Stimulated activated CD8-positive, alpha-beta memory T cell treated with anti-CD3 and anti-CD28 coated beads, Interleukin-7, amount 100 ng/mL, for 24 hours (primary cell): ENCODE measurements around the gene EEF1A1.

Experiments used
- DNase-seq: peaks from one replicate; pipeline ENCODE4 v3.0.0-alpha.2; 2020; ENCODE audit warnings: low read depth

The EEF1A1 gene

DNA sequence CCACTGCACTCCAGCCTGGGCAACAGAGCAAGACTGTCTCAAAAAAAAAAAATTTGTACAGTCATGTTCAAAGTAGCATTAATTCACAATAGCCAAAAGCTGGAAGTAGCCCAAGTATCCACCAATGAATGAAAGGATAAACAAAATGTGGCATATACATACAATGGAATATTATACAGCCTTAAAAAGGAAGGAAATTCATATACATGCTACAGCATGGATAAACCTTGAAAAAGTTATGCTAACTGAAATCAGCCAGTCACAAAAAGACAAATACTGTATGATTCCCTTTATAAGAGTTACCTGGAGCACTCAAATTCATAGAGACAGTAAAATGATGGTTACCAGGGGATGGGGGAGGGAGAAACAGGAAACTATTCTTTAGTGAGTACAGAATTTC is 15.7 kb downstream of the EEF1A1 start:
- no peak for DNase-seq

DNA sequence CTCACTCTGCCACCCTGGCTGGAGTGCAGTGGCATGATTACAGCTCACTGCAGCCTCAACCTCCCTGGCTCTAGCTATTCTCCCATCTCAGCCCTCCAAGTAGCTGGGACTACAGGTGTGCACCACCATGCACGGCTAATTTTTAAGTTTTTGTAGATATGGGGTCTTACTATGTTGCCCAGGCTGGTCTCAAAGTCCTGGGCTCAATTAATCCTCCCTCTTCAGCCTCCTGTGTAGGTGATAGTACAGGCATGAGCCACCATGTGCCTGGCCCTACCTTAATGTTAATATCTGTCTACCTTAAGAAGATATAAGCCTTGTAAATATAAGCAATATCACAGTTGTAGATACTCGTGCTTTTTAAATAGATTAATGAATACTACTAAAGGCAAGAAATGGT is 16.7 kb downstream of the EEF1A1 start:
- DNase-seq: no peak

DNA sequence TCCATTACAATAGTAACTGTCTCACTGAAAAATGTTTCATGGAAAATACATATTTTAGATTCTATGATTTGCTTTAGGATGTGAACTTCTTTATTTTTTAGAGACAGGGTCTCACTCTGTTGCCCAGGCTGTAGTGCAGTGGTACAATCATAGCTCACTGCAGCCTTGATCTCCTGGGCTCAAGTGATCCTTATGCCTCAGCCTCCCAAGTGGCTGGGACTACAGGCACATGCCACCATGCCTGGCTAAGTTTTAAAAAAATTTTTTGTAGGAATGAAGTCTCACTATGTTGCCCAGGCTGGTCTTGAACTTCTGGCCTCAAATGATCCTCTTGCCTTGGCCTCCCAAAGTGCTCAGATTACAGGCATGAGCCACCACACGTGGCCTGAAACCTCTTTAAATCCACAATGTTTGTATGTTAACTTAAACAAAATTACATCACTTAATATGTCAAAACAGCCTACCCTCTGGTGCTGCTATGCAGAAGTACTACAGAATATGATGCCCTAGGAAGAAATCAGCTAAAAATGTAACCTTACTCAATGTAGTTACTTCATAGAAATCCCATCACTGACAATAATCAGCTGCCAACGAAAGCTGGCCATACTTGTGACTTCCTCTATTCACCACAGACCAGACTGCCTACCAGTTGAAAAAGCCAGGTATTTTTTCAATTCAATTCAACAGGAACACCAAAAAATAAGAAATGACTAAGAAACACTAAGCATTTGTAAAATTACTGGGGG is 17.6 kb downstream of the EEF1A1 start:
- DNase-seq: no peak

DNA sequence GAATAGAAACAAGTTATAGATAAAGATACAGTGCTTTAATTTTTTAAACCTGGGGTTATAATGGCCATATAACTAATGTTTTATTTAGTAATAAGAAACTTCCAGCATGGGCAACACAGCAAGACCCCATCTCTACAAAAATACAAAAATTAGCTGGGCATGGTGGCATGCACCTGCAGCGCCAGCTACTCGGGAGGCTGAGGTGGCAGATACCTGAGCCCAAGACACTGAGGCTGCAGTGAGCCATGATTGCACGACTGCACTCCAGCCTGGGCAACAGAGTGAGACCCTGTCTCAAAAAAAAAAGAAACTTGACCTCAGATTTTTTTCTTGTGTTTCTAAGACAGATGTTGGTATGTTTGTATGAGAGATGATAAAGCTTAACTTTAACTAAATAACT is 22.9 kb downstream of the EEF1A1 start:
- no peak for DNase-seq

DNA sequence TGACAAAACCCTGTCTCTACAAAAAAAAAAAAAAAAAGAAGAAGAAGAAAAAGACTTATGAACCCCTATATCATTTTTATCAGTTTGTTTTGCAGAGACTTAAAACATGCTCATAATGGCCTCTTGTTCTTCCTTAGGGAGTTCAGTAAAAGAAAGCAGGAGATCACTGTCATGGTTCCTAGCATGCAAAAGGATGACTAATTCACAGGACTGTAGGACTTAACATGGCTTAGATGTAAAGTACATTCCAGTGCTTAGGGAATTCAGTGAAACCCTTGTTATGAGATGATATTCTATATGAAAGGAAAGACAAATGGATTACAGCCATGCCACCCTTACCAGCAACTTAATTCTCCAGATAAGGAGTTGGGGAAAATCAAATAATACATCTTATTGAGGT is 29.5 kb downstream of the EEF1A1 start:
- DNase-seq: no peak

DNA sequence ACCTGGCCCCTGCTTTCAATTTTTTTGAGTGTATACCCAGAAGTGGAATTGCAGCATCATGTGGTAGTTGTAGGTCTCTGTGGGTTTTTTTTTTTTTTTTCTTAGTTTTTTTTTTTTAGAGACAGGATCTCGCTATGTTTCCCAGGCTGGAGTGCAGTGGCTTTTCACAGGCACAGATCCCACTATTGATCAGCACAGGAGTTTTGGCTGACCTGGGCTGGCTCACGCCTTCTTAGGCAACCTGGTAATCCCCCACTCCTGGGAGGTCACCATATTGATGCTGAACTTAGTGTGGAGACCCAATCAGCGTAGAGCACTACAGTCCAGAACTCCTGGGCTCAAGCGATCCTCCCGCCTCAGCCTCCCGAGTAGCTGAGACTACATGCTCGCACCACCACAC is 33.4 kb downstream of the EEF1A1 start:
- no peak for DNase-seq

DNA sequence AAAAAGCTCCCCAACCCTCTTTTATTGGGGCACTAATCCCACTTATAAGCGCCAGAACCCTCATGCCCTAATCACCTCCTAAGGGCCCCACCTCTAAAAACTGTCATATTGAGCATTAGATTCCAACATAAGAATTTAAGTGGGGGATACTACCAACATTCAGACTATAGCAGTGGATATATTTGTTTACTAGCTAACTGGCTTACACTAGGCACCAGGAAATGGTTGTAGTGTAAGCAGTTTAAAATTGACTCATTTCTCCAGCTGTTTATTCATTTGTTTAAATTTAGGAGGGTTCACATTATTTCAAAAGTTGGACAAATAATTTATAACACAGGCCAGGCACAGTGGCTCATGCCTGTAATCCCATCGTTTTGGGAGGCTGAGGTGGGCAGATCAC is 36.4 kb downstream of the EEF1A1 start:
- no peak for DNase-seq

DNA sequence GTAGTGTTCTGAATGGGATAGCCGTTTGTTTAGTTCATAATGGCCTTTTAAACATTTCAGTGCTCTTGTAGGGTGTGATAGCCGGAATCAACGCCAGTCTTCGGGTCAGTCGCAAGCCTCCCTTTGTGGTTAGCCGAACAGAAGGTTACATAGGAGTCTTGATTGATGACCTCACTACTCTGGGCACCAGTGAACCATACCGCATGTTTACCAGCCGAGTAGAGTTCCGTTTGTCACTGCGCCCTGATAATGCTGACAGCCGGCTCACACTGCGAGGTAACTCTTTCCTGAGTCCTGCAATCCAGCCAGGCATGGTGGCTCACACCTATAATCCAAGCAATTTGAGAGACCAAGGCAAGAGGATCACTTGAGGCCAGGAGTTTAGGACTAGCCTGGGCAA is 38.9 kb downstream of the EEF1A1 start:
- DNase-seq: no peak

DNA sequence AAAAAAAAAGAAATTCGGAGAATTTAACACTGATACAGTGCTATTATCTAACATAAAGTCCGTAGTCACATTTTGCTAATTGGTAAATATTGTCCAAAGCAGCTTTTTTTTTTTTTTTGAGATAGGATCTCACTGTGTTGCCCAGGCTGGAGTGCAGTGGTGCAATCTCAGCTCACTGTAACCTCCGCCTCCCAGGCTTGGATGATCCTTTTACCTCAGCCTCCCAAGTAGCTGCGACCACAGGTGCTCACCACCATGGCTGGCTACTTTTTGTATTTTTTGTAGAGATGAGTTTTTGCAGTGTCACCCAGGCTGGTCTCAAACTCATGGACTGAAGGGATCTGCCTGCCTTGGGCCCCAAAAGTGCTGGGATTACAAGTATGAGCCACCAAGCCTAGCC is 43.4 kb downstream of the EEF1A1 start:
- DNase-seq: no peak

DNA sequence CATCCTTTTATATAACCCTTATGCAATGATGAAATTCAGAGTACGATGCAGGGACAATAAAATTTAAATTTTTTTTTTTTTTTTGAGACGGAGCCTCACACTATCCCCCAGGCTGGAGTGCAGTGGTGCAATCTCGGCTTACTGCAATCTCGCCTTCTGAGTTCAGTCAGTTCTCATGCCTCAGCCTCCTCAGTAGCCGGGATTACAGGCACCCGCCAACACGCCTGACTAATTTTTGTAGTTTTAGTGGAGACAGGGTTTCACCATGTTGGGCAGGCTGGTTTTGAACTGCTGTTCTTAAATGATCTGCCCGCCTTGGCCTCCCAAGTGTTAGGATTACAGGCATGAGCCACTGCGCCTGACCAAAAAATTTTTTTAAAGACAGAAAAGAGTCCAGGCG is 44.1 kb downstream of the EEF1A1 start:
- DNase-seq: no peak

DNA sequence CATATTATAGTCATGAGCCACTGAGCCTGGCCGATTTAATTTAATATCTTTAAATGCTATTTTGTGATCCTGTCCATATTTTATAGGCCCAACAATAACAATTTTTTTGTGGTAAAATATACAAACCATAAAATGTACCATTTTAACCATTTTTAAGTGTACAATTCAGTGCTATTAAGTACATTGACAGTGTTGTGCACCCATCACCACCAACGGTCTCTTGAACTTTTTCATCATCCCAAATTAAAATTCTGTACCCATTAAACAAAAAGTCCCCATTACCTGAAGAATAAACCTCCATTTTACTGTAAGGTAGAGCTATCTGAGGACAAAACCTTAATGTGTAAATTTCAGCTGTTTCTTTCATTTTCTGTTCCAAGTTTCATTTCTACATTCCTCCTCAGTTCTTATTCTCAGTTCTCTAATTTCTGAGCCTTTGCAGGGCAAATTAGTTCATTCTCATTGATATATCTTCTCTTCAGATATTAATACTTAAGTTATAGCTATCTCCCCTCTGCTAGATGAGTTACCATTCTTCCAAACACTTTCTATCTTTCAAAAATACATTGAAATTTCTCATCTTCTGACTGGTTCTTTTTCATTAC is 49.0 kb downstream of the EEF1A1 start:
- DNase-seq: no peak
